HG02870 (cell line): ENCODE measurements around the gene SCRN1.
"Not testable (repeated sequence)": the region's sequence is repeated elsewhere in the genome, so short reads cannot be mapped to it uniquely, and the experiment has no call there.

Source experiments
- ATAC-seq: cut with Tn5 transposase; IDR thresholded peaks from one replicate; pipeline ENCODE4 v1.9.1; 2021; ENCODE audit warnings: mild to moderate bottlenecking, moderate library complexity; ENCODE audit not compliant: unreplicated experiment

The SCRN1 gene

GRCh38 chr7:29893351-29893965, 96.1 kb downstream of the SCRN1 start:
- ATAC-seq = no peak

- no peak for ATAC-seq
These were observed 97.4 kb downstream of the SCRN1 start for GRCh38 chr7:29892231-29892630.

GRCh38 chr7:29891766-29892165, 97.8 kb downstream of the SCRN1 start:
- no peak for ATAC-seq

GRCh38 chr7:29890786-29891185, 98.8 kb downstream of the SCRN1 start:
- not testable (repeated sequence) for ATAC-seq

GRCh38 chr7:29890251-29890650, 99.3 kb downstream of the SCRN1 start:
- no peak for ATAC-seq

- ATAC-seq = no peak
These were observed 100.3 kb downstream of the SCRN1 start for GRCh38 chr7:29889288-29889687.

GRCh38 chr7:29888006-29888405, 101.6 kb downstream of the SCRN1 start:
- ATAC-seq = no peak

- ATAC-seq = no peak
These were observed 102.8 kb downstream of the SCRN1 start for GRCh38 chr7:29886827-29887226.

- ATAC-seq = no peak
These were observed 104.0 kb downstream of the SCRN1 start for GRCh38 chr7:29885626-29886025.

GRCh38 chr7:29884399-29885272, 105.0 kb downstream of the SCRN1 start:
- no peak for ATAC-seq

- ATAC-seq = no peak
These were observed 105.9 kb downstream of the SCRN1 start for GRCh38 chr7:29883462-29884398.

GRCh38 chr7:29882481-29882880, 107.1 kb downstream of the SCRN1 start:
- no peak for ATAC-seq

- ATAC-seq = no peak
These were observed 107.9 kb downstream of the SCRN1 start for GRCh38 chr7:29881724-29882123.

- ATAC-seq = no peak
These were observed 110.0 kb downstream of the SCRN1 start for GRCh38 chr7:29879609-29880008.

- ATAC-seq = no peak
These were observed 111.4 kb downstream of the SCRN1 start for GRCh38 chr7:29878081-29878688.

GRCh38 chr7:29877196-29877595, 112.4 kb downstream of the SCRN1 start:
- ATAC-seq = no peak

GRCh38 chr7:29875741-29876140, 113.9 kb downstream of the SCRN1 start:
- ATAC-seq = no peak

- ATAC-seq = no peak
These were observed 115.8 kb downstream of the SCRN1 start for GRCh38 chr7:29873644-29874294.

- ATAC-seq = no peak
These were observed 117.7 kb downstream of the SCRN1 start for GRCh38 chr7:29871787-29872398.
